GM23338 (cell line): ENCODE data around the gene RIMS1. TPM values are rescaled to one million over a fixed set of nuclear protein-coding genes. Genes with fewer than 3 reads are reported as not detected.

ENCODE experiments used
- ATAC-seq: fragments of 200-7000 bp; cut with Tn5 transposase; 3 replicates; pipeline ENCODE4 v1.9.1; 2020
- DNase-seq: peaks from one replicate; pipeline ENCODE4 v3.0.0-alpha.2; 2015; ENCODE audit warnings: low spot score
- H2AFZ ChIP-seq: fragments of 200-600 bp; sonication (generic); 2 replicates; pipeline ENCODE4 v1.8.0; 2016; ENCODE audit warnings: antibody characterized with exemption, mild to moderate bottlenecking, moderate library complexity
- H3F3A ChIP-seq: fragments of 200-600 bp; sonication (generic); replicated peaks from 2 replicates; pipeline ENCODE4 v1.8.0; 2017; ENCODE audit warnings: antibody characterized with exemption, mixed run types, low read depth
- H3K27ac ChIP-seq: fragments of 200-600 bp; sonication (generic); 2 replicates; pipeline ENCODE4 v1.6.1; 2016; ENCODE audit warnings: low read depth
- H3K27me3 ChIP-seq: fragments of 200-600 bp; sonication (generic); 2 replicates; pipeline ENCODE4 v1.8.0; 2016; ENCODE audit warnings: mild to moderate bottlenecking, mixed run types, moderate library complexity; ENCODE audit not compliant: insufficient read depth
- H3K36me3 ChIP-seq: fragments of 200-600 bp; sonication (generic); 2 replicates; pipeline ENCODE4 v1.8.0; 2016; ENCODE audit warnings: mild to moderate bottlenecking; ENCODE audit not compliant: insufficient read depth
- H3K4me1 ChIP-seq: fragments of 200-600 bp; sonication (generic); 2 replicates; pipeline ENCODE4 v1.8.0; 2016; ENCODE audit warnings: mild to moderate bottlenecking, moderate library complexity; ENCODE audit not compliant: insufficient read depth
- H3K4me2 ChIP-seq: fragments of 200-600 bp; sonication (generic); 2 replicates; pipeline ENCODE4 v1.7.1; 2017; ENCODE audit warnings: mixed run types
- H3K4me3 ChIP-seq: fragments of 200-600 bp; sonication (generic); 2 replicates; pipeline ENCODE4 v1.6.1; 2016; ENCODE audit warnings: mixed run types
- H3K79me2 ChIP-seq: fragments of 200-600 bp; sonication (generic); replicated peaks from 2 replicates; pipeline ENCODE4 v1.8.0; 2017; ENCODE audit warnings: mild to moderate bottlenecking; ENCODE audit not compliant: insufficient read depth
- H3K9me2 ChIP-seq: fragments of 200-600 bp; sonication (generic); 2 replicates; pipeline ENCODE4 v1.8.0; 2017; ENCODE audit not compliant: insufficient read depth
- H4K20me1 ChIP-seq: fragments of 200-600 bp; sonication (generic); replicated peaks from 2 replicates; pipeline ENCODE4 v1.8.0; 2017; ENCODE audit warnings: mild to moderate bottlenecking; ENCODE audit not compliant: insufficient read depth
- H3K27ac Mint-ChIP-seq: 2 replicates; pipeline ENCODE4 v1.8.0; 2020; ENCODE audit warnings: inconsistent platforms, mild to moderate bottlenecking, moderate library complexity, mixed read lengths
- H3K27me3 Mint-ChIP-seq: 3 replicates; pipeline ENCODE4 v1.8.0; 2022; ENCODE audit warnings: low read depth, mild to moderate bottlenecking, moderate library complexity, mixed read lengths, inconsistent platforms; ENCODE audit not compliant: insufficient read depth, poor library complexity
- H3K36me3 Mint-ChIP-seq: 3 replicates; pipeline ENCODE4 v1.8.0; 2021; ENCODE audit warnings: low read depth, mild to moderate bottlenecking, inconsistent platforms, moderate library complexity, mixed read lengths
- H3K4me1 Mint-ChIP-seq: 3 replicates; pipeline ENCODE4 v1.8.0; 2020; ENCODE audit warnings: mild to moderate bottlenecking, inconsistent platforms, mixed read lengths
- H3K4me3 Mint-ChIP-seq: 3 replicates; pipeline ENCODE4 v1.8.0; 2021; ENCODE audit warnings: moderate library complexity, mild to moderate bottlenecking, inconsistent platforms, mixed read lengths
- H3K9me3 Mint-ChIP-seq: 3 replicates; pipeline ENCODE4 v1.8.0; 2020; ENCODE audit warnings: moderate library complexity, mild to moderate bottlenecking, inconsistent platforms, mixed read lengths
- CREB1 ChIP-seq: fragments of 250-450 bp; sonication (Bioruptor Pico); IDR thresholded peaks from 2 replicates; pipeline ENCODE4 v1.5.0; 2020; ENCODE audit warnings: low read depth, mild to moderate bottlenecking, moderate library complexity
- EZH2 ChIP-seq: fragments of 200-600 bp; sonication (generic); IDR thresholded peaks from one replicate; pipeline ENCODE4 v1.8.0; 2017; ENCODE audit warnings: antibody characterized with exemption, mild to moderate bottlenecking, low read depth; ENCODE audit not compliant: unreplicated experiment
- EZH2phosphoT487 ChIP-seq: fragments of 200-600 bp; sonication (generic); IDR thresholded peaks from one replicate; pipeline ENCODE4 v1.8.1; 2018; ENCODE audit warnings: antibody characterized with exemption; ENCODE audit not compliant: unreplicated experiment
- JUNB ChIP-seq: IDR thresholded peaks from one replicate; pipeline ENCODE4 v1.6.1; 2016; ENCODE audit warnings: antibody characterized with exemption; ENCODE audit not compliant: unreplicated experiment
- POLR2AphosphoS5 ChIP-seq: IDR thresholded peaks from 2 replicates; pipeline ENCODE4 v1.6.1; 2016; ENCODE audit warnings: antibody characterized with exemption, low read depth
- STAT1 ChIP-seq: IDR thresholded peaks from one replicate; pipeline ENCODE4 v1.6.1; 2016; ENCODE audit warnings: antibody characterized with exemption; ENCODE audit not compliant: unreplicated experiment
- ZNF114 ChIP-seq: fragments of 250-450 bp; sonication (Bioruptor Pico); IDR thresholded peaks from 2 replicates; pipeline ENCODE4 v1.5.0; 2020; ENCODE audit warnings: mild to moderate bottlenecking, moderate library complexity
- ZNF331 ChIP-seq: fragments of 250-450 bp; sonication (Bioruptor Pico); IDR thresholded peaks from 2 replicates; pipeline ENCODE4 v1.5.0; 2020; ENCODE audit warnings: low read depth, mild to moderate bottlenecking, moderate library complexity
- polyA plus RNA-seq: library from polyadenylated mRNA; unstranded; fragments of >200 nt; fragmentation: Nextera tagmentation; extraction: Ambion mirVana; gene quantifications from 2 replicates; pipeline ENCODE4 v1.2.1, GENCODE V29; 2016
- total RNA-seq: library from RNA; depleted of rRNA; stranded (reverse); fragments of >200 nt; shearing (Covaris generic); gene quantifications from 2 replicates; pipeline ENCODE4 v1.2.3, GENCODE V29; 2014
- TF ChIP-seq, protein P1 (sequence below): IDR thresholded peaks from one replicate; pipeline ENCODE4 v1.6.1; 2018; ENCODE audit warnings: antibody characterized with exemption; ENCODE audit not compliant: unreplicated experiment
- TF ChIP-seq, protein P2 (sequence below): IDR thresholded peaks from 2 replicates; pipeline ENCODE4 v1.6.1; 2016; ENCODE audit warnings: antibody characterized with exemption
- TF ChIP-seq, protein P3 (sequence below): fragments of 250-450 bp; sonication (Bioruptor Pico); IDR thresholded peaks from 2 replicates; pipeline ENCODE4 v1.5.0; 2020; ENCODE audit warnings: mild to moderate bottlenecking, moderate library complexity
- TF ChIP-seq, protein P4 (sequence below), 2 experiments: fragments of 200-600 bp in 1 of 2; sonication (generic) in 1 of 2; conservative IDR thresholded peaks; 2 replicates each; pipeline versions ENCODE4 v1.5.1 to v1.6.1; 2016 to 2017; ENCODE audit warnings: antibody characterized with exemption in 2 of 2, low read depth in 2 of 2, mild to moderate bottlenecking in 2 of 2, moderate library complexity in 1 of 2

Gene RIMS1
- total and polyA plus RNA-seq, 2 experiments from 2014 or later = 0.89 to 4.0 TPM

DNA sequence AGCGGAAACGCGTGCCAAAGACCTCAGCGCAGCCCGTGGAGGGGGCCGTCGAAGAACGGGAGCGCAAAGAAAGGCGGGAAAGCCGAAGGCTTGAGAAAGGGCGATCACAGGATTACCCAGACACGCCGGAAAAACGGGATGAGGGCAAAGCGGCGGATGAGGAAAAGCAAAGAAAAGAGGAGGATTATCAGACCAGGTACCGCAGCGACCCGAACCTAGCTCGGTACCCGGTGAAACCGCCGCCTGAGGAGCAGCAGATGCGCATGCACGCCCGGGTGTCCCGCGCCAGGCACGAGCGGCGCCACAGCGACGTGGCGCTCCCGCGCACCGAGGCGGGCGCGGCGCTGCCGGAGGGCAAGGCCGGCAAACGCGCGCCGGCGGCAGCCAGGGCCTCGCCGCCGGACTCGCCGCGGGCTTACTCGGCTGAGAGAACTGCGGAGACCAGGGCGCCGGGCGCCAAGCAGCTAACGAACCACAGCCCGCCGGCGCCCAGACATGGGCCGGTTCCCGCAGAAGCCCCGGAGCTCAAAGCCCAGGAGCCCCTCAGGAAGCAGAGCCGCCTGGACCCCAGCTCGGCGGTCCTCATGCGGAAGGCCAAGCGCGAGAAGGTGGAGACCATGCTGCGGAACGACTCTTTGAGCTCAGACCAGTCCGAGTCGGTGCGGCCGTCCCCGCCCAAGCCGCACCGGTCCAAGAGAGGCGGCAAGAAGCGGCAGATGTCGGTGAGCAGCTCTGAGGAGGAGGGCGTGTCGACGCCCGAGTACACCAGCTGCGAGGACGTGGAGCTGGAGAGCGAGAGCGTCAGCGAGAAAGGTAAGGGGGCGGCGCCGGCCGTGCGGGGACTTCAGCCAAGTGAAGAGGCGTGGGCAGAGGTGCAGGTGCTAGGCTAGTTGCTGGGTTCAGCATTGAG is 296.2 kb downstream of the RIMS1 start:
- Histone ChIP-seq H2AFZ (peak overlapping the region; percentile 91), H3K27me3 (peaks cover 42% of the 10 kb centered on the region), H3K36me3 (no peaks in the 10 kb centered on the region), H3K27ac (no peak overlapping the region), H3F3A (no peaks in the 10 kb centered on the region), H3K4me1 (no peaks in the 10 kb centered on the region), H3K4me3 (peak overlapping the region; percentile 57), H4K20me1 (no peaks in the 10 kb centered on the region), H3K79me2 (no peaks in the 10 kb centered on the region), H3K9me2 (no peaks in the 10 kb centered on the region), H3K4me2 (peak overlapping the region; percentile 79)
- TF ChIP-seq EZH2phosphoT487 (no peak), ZNF114 (no peak), EZH2 (peak; percentile 28), ZNF331 (CRISPR knock-in tag) (no peak), JUNB (no peak), POLR2AphosphoS5 (no peak), CREB1 (CRISPR knock-in tag) (peak; percentile 28; the same call in 1 of the 2 replicates), STAT1 (no peak)
- TF ChIP-seq, protein P1, sequence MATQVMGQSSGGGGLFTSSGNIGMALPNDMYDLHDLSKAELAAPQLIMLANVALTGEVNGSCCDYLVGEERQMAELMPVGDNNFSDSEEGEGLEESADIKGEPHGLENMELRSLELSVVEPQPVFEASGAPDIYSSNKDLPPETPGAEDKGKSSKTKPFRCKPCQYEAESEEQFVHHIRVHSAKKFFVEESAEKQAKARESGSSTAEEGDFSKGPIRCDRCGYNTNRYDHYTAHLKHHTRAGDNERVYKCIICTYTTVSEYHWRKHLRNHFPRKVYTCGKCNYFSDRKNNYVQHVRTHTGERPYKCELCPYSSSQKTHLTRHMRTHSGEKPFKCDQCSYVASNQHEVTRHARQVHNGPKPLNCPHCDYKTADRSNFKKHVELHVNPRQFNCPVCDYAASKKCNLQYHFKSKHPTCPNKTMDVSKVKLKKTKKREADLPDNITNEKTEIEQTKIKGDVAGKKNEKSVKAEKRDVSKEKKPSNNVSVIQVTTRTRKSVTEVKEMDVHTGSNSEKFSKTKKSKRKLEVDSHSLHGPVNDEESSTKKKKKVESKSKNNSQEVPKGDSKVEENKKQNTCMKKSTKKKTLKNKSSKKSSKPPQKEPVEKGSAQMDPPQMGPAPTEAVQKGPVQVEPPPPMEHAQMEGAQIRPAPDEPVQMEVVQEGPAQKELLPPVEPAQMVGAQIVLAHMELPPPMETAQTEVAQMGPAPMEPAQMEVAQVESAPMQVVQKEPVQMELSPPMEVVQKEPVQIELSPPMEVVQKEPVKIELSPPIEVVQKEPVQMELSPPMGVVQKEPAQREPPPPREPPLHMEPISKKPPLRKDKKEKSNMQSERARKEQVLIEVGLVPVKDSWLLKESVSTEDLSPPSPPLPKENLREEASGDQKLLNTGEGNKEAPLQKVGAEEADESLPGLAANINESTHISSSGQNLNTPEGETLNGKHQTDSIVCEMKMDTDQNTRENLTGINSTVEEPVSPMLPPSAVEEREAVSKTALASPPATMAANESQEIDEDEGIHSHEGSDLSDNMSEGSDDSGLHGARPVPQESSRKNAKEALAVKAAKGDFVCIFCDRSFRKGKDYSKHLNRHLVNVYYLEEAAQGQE = no peak
- TF ChIP-seq, protein P2, sequence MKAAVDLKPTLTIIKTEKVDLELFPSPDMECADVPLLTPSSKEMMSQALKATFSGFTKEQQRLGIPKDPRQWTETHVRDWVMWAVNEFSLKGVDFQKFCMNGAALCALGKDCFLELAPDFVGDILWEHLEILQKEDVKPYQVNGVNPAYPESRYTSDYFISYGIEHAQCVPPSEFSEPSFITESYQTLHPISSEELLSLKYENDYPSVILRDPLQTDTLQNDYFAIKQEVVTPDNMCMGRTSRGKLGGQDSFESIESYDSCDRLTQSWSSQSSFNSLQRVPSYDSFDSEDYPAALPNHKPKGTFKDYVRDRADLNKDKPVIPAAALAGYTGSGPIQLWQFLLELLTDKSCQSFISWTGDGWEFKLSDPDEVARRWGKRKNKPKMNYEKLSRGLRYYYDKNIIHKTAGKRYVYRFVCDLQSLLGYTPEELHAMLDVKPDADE = no peak
- TF ChIP-seq, protein P3, sequence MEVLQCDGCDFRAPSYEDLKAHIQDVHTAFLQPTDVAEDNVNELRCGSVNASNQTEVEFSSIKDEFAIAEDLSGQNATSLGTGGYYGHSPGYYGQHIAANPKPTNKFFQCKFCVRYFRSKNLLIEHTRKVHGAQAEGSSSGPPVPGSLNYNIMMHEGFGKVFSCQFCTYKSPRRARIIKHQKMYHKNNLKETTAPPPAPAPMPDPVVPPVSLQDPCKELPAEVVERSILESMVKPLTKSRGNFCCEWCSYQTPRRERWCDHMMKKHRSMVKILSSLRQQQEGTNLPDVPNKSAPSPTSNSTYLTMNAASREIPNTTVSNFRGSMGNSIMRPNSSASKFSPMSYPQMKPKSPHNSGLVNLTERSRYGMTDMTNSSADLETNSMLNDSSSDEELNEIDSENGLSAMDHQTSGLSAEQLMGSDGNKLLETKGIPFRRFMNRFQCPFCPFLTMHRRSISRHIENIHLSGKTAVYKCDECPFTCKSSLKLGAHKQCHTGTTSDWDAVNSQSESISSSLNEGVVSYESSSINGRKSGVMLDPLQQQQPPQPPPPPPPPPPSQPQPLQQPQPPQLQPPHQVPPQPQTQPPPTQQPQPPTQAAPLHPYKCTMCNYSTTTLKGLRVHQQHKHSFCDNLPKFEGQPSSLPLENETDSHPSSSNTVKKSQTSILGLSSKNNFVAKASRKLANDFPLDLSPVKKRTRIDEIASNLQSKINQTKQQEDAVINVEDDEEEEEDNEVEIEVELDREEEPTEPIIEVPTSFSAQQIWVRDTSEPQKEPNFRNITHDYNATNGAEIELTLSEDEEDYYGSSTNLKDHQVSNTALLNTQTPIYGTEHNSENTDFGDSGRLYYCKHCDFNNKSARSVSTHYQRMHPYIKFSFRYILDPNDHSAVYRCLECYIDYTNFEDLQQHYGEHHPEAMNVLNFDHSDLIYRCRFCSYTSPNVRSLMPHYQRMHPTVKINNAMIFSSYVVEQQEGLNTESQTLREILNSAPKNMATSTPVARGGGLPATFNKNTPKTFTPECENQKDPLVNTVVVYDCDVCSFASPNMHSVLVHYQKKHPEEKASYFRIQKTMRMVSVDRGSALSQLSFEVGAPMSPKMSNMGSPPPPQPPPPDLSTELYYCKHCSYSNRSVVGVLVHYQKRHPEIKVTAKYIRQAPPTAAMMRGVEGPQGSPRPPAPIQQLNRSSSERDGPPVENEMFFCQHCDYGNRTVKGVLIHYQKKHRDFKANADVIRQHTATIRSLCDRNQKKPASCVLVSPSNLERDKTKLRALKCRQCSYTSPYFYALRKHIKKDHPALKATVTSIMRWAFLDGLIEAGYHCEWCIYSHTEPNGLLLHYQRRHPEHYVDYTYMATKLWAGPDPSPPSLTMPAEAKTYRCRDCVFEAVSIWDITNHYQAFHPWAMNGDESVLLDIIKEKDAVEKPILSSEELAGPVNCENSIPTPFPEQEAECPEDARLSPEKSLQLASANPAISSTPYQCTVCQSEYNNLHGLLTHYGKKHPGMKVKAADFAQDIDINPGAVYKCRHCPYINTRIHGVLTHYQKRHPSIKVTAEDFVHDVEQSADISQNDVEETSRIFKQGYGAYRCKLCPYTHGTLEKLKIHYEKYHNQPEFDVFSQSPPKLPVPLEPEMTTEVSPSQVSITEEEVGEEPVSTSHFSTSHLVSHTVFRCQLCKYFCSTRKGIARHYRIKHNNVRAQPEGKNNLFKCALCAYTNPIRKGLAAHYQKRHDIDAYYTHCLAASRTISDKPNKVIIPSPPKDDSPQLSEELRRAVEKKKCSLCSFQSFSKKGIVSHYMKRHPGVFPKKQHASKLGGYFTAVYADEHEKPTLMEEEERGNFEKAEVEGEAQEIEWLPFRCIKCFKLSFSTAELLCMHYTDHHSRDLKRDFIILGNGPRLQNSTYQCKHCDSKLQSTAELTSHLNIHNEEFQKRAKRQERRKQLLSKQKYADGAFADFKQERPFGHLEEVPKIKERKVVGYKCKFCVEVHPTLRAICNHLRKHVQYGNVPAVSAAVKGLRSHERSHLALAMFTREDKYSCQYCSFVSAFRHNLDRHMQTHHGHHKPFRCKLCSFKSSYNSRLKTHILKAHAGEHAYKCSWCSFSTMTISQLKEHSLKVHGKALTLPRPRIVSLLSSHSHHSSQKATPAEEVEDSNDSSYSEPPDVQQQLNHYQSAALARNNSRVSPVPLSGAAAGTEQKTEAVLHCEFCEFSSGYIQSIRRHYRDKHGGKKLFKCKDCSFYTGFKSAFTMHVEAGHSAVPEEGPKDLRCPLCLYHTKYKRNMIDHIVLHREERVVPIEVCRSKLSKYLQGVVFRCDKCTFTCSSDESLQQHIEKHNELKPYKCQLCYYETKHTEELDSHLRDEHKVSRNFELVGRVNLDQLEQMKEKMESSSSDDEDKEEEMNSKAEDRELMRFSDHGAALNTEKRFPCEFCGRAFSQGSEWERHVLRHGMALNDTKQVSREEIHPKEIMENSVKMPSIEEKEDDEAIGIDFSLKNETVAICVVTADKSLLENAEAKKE = no peak
- TF ChIP-seq, protein P4, sequence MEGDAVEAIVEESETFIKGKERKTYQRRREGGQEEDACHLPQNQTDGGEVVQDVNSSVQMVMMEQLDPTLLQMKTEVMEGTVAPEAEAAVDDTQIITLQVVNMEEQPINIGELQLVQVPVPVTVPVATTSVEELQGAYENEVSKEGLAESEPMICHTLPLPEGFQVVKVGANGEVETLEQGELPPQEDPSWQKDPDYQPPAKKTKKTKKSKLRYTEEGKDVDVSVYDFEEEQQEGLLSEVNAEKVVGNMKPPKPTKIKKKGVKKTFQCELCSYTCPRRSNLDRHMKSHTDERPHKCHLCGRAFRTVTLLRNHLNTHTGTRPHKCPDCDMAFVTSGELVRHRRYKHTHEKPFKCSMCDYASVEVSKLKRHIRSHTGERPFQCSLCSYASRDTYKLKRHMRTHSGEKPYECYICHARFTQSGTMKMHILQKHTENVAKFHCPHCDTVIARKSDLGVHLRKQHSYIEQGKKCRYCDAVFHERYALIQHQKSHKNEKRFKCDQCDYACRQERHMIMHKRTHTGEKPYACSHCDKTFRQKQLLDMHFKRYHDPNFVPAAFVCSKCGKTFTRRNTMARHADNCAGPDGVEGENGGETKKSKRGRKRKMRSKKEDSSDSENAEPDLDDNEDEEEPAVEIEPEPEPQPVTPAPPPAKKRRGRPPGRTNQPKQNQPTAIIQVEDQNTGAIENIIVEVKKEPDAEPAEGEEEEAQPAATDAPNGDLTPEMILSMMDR (conservative IDR thresholded peaks at IDR 0.05; ENCODE audit: low read depth in 2 of 2) = no peak
- ATAC-seq (peak; percentile 97), DNase-seq (peak; percentile 82)
- peaks cover 20% of the 10 kb centered on the region for H3K27me3 Mint-ChIP-seq
- peaks cover 15% of the 10 kb centered on the region; the same call in 2 of the 3 replicates for H3K9me3 Mint-ChIP-seq
- H3K4me1 Mint-ChIP-seq = peaks cover 7% of the 10 kb centered on the region
- H3K27ac Mint-ChIP-seq = no peak overlapping the region
- peaks cover 10% of the 10 kb centered on the region for H3K36me3 Mint-ChIP-seq
- peak overlapping the region; percentile 77 for H3K4me3 Mint-ChIP-seq
